Smooth muscle cell of the brain vasculature (primary cell): ENCODE data around the gene ZNF394.

Source experiments
- DNase-seq: peaks from one replicate; pipeline ENCODE4 v3.0.0-alpha.2; 2012; ENCODE audit warnings: low read depth, low spot score

ZNF394 gene

GRCh38 chr7:99449326-99449725, 50.8 kb downstream of the ZNF394 start:
- DNase-seq: no peak

- DNase-seq: no peak
Measured at GRCh38 chr7:99448855-99449254, 51.2 kb downstream of the ZNF394 start.

- DNase-seq: no peak
Measured at GRCh38 chr7:99447943-99448342, 52.1 kb downstream of the ZNF394 start.

- DNase-seq: no peak
Measured at GRCh38 chr7:99446096-99446495, 54.0 kb downstream of the ZNF394 start.
